ENCODE measurements around the gene GGCT.

GGCT gene

DNA sequence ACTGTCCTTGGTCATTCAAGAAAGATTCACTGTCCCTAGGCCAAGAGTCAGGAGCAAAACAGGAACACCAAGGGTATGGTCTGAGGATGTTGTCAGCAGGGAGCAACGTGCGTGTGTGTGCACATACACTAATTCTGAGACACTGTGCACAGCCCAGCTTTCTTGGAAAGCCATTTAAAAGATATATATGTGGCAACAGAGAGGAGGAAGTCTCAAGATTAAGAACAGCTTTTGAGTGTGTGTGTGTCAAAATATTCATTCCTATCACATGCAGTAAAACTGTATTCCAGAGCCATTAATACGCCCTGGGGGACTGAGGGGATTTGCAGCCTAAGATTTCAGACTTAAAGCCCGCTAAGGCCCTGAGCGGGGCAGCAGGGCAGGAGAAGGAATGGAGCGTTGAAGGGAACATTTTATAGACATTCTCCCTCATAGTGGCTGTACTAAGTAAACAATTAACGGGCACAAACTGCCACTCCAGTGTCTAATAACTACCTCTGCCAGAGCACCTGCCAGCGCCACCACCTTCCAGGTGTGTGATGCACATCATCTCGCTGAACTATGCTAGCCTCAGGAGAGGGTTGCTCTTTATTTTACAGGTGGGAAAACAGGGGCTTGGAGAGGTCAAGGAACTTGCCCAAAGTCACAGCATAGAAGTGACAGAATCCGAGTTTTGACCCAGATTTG lies 28.0 kb downstream of the GGCT start:
- peak; percentile 82 for DNase-seq

DNA sequence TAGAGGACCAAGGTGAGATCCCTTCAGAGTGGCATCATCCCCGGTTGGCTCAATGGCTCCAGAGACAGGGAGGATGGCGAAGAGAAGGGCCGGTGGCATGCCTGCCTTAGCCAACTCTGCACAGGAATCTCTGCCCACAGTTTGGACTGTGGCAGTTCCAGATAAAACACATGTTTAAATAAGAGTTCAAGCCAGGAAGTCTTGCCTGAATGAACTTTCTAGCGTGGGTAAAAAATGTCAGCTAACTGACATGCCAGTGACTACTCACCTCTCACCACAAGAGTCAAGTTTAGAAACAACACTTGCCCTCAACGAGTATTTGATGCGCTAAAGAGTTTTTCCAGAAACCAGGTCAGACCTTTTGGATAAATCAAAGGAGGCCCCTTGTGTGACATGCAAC lies 29.0 kb downstream of the GGCT start:
- DNase-seq: no peak

DNA sequence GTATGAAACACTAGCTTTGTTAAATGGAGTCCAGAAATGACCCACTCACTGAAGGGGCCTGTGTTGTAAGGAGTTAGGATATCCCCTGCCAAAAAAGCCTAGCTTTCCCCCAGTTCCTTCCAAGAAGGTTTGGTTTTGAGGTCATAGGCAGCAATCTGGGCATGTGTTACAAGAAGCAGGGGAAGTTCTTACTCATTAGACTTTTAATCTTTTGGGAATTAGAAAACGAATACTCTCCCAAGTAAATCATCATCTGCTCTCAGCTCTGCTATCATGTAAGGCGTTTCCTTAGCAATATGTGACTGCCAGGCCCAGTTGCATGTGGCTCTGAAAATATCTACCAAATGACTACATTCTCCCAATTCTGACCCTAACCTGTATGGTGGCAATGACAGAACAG lies 29.7 kb downstream of the GGCT start:
- no peak for DNase-seq

DNA sequence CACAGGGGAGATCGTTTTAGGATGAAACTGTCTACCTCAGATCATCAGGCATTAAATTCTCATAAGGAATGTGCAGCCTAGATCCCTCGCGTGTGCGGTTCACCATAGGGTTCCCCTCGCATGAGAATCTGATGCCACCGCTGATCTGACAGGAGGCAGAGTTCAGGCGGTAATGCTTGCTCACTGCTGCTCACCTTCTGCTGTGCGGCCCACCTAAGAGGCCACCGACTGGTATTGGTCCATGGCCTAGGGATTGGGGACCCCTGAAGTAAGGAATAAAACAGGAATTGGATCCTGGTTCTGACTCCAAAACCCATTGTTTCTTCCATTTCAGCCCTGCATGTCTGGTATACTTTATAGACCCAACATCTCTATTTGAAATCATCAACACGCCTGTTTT lies 30.1 kb downstream of the GGCT start:
- no peak for DNase-seq

DNA sequence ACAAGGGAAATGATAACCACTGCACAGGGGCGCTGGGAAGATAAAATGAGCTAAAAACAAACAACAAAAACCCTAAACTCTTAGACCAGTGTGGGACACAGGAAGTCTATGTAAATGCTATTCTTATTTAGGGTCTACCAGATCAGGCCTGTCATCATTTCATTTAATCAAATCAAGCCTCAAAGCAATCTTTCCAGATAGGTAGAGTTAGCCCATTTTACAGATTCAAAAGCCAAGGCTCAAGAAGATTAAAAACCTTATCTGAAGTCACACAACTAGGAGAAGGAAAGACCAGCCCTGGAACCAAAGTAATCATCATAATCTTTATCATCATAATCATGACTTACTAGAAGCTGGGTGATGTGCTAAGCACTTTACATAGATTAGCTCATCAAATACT lies 30.7 kb downstream of the GGCT start:
- no peak for DNase-seq

DNA sequence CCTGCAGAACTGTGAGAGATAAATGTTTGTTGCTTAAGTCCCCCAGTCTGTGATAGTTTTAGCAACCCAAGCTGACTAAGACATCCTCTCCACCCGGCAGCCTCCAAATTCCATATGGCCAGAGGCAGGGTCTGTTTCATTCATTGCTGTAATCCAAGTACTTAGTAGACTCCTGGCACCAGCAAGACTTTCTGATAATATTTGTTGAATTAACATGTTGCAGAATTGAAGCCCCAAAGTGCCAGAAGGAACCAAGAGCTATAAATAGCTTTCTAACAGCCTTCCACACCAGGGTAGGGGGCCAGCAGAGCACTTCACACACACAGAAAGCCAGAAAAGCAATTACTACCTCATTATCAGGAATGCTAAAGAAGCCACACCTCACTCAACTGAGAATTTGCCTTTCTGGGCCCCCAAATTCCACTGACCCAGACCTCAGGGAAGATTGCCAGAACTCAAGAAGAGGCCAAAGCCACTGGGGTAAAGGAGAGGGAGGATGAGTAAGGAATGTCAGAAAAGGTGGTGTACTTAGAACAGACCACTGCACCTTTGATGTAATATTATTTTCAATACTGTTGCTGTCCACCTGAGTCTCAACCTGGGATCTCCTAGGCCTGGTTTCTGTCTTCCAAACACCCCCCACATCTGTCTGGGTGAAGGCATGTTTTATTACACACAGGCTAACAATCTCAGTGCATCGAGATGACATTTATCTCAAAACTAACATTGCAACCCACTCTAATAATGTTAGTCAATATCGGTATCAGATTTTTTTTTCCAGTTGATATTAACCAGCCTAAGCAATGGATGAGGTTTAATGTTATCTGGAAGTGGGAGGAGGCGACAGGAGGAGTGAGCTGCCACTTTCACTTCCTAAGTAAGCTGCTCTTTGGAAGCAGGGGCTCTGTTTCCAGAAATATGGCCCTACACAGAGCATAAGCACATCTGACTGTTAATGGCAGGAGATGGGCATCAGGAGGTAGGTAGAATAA lies 31.5 kb downstream of the GGCT start:
- no peak for DNase-seq

DNA sequence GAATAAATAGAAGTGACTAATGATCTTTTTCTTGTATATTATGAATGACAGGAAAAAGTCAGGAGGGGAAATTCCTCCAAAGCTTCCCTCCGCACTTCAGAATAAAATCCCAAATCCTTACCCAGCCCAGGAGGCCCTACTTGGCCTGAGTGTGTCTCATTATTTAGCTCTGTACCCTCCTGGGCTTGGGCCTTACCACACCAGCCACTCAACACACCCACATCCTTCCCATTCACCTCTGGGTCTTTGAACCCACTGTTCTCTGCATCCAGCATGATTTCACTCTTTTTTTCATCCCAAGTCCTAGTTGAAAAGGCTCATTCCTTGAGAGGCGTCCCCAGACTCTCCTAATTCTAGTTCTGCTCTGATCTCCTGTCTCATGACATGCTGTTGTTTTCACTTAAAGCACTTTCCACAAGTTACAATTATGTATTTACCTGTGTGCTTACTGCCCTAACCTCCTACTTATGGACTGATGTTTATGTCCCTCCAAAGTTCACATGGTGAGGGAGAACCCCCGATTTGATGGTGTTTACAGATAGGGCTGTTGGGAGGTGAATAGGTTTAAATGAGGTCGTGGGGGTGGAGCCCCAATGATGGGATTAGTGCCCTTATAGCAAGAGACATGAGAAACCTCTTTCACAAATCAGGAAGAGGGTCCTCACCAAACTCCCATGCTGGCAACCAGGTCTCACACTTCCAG lies 32.4 kb downstream of the GGCT start:
- no peak for DNase-seq

DNA sequence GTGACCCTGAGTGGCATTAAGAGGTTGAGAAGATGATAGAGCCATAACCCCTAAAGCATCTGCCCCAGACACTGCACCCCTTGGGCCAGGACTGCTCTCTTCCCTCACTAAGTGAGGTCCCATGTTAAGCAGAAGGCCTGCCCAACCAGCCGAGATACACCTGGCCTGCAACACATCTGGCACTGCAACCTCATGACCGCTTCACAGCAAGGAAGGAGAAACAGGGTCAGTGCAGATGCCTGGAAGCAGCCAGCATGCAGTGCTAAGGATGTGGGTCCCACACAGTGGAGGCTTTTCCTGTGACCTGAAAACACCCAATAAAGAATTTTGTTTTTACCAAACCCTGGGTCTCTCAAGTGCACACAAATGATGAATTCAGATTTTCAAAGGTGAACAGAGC lies 33.4 kb downstream of the GGCT start:
- no peak for DNase-seq

DNA sequence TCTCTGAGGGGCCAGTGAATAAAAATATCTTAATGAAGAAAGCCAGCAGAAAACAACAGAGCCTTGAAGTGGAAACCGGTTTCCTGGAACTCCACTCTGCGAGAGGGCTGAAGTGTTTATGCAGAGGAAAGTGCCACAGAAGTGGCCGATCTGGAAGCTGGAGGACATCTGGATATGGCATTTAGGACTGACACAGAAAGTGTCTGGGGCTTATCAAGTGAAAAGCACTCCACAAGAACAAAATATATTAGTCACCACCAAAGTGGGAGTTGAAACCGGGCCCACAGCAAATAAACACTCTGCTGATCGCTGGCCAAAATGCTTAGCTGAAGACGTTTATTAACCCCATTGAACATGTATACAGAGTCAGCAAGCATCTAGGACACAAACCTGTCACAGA lies 33.9 kb downstream of the GGCT start:
- no peak for DNase-seq

DNA sequence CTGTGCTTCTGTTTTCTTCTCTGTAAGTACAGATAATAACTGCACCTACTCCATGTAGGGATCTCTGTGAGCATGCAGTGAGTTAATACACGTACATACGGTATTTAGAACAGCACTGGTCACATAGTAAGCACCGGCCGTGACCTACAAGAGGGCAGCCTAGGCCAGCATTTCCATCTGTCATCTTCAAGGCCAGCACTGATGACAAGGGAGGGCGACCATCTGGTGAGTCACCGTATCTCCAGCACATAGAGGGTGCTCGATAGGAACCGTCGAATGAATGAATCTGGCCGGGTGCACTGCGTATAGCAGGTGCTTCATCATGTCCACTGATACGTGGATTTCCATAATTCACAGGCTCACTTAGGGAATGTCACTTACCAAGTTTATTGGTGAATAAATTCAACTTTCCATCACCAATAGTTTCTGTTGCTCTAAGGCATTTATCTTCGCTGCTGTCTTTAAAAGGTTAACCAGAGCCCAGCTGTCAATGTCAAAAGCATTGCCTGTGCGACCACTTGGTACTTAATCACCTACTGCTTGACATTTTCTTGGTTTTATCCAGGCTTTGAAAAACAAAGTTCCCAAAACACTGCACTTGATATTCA lies 34.4 kb downstream of the GGCT start:
- no peak for DNase-seq

DNA sequence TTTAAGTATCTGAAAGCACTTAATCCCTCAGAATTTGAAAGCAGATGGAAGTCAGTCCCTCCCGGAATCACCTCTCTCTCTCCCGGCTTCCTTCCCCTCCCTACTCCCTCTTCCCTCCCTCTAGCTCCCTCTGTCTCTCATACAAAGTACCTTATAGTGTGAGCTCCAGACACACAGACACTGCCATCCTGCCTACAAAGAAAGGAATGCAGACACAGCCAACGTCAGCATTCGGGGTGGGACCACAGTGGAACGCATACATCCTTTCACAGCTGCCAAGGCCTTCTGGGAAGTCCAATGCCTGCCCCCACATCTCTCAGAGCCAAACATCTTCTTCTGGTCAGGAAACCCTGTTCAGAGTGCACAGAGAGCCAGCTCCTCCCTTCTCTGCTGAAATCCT lies 35.3 kb downstream of the GGCT start:
- DNase-seq: no peak

DNA sequence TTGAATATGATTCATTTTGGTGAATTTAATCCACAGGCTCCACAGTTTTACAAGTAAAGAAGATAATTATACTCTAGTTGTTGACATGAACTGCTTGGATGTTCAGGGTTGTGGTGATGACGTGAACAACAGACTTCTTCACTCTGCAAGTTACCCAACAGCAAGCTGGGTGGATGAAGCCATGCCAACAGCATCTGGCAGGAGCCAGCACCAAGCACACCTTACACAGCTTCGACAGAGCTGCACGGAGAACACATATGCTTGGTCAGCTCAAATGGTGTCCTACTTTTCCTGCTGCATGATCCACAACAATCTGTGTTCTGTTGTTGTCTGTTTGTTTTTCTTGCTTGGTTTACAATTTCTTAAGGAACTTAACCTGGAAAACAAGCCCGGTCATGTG lies 35.8 kb downstream of the GGCT start:
- no peak for DNase-seq

DNA sequence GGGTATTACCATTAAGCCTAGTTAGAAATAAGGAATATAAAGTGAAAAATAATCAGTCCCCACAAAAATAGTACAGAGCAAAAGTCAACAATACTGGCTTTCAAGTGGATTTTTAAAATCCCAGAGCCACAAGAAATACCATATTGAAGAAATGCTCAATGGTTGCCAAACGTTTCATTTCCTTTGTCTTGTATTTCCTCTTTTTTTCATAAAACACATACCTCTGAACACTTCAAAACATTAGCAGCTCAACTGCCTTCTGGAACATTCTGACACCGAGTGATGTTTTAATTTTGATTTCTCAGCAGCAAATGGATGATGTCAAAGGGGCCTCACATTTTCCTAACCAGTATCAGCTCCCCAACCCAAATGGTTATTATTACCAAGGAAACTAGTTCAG lies 36.6 kb downstream of the GGCT start:
- DNase-seq: peak; percentile 70

DNA sequence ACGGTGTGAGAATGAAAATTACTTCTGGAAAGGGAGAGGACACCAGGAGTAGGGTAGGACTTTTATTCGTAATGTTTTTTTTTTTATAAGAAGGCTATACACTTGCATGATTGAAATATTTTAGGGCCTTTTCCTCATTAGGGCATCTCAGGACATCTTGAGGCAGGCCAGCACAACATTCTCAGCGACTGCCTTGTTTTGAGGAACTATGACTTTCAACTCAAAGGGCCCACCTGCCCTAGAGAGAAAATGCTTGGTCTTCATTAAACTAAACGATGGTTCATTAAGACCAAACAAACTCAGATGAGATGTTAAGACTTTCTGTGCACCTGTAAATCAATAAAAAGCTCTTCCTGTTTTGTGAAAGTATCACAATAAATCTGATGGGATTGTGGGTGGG lies 37.4 kb downstream of the GGCT start:
- no peak for DNase-seq

DNA sequence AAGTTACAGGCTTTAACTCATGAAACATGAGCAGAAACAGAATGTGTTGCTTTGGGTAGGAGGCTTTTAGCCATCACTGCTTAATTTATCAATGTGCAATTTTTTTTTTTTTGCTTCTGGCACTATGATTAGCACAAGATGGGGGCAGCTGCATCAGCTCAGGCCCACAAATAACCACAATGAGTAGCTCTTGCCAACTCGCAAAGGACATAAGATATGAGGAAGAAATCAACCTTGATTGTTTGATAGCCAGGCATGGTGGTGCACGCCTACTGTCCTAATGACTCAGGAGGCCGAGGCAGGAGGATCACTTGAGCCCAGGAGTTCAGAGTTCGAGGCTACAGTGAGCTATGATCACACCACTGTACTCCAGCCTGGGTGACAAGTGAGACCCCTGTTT lies 38.4 kb downstream of the GGCT start:
- DNase-seq: no peak

DNA sequence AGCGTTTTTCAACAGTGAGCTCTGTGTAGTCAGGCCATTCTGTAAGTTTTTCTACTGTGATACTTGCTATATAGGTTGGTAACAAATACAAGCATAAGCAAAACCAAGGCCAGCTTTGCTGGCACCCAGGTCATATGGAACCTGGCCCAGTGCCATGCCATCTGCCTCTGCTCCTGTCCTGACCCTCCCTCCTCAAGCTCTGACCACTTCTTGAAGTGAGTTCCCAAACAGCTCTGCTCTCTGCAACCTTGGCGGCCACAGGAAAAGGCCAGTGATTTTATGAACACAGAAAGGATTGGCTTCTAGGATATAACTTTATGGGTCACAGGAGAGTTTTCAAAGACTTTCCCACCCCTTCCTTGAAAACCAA lies 38.8 kb downstream of the GGCT start:
- peak; percentile 45 for DNase-seq

DNA sequence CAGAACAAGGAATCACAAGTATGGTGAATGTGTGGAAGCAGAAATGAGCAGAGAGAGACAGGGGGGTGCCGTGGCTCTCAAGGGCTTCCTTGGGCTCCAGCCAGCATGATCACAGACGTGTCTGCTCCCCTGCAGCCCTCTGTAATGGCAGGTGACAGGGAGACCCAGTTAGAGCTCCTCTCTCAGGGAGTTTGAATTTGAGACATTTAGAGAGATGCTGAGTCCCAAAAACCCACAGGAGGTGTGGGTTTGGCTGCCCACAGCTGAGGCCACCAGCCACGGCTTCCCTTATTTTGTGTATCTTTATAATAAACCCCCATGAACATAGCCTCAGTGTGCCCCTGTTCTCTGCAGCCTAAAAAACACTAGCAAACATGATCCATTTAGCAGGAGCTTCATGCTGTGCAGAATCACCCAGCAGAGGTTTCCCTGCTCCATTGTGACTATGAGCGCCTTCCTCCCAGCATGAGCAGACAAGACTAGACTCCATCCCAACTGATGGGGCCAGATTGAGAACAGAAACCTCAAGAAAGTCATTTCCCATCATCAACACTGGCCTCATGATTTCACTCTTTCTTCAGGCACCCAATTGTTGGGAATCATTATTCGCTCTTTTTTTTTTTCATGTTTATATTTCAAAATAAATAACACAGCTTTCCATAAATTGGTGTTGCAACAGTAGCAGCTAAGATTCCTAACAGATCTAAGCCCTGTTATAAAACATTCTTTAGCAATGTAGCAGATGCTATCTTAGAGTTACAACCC lies 39.4 kb downstream of the GGCT start:
- no peak for DNase-seq

DNA sequence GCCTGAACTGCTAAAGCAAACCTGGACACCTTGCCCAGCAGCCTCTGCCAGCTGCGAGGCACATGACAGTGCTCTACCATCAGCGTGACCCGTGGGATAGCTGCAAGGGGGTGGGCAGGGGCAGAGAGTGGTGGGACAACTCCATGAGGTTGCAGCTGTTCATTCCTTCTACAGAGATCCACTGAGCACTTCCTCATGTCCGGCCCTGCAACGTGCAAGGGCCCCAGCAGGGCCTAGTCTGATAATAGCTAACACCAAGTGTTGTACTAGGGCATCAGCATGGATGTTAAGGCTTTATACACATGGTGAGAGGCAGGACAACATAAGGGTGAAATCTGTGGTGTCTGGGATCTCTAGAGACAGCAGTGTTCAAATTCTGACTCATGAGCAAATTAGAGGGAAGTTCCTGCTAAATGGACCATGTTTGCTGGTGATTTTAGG lies 40.4 kb downstream of the GGCT start:
- peak; percentile 14 for DNase-seq

DNA sequence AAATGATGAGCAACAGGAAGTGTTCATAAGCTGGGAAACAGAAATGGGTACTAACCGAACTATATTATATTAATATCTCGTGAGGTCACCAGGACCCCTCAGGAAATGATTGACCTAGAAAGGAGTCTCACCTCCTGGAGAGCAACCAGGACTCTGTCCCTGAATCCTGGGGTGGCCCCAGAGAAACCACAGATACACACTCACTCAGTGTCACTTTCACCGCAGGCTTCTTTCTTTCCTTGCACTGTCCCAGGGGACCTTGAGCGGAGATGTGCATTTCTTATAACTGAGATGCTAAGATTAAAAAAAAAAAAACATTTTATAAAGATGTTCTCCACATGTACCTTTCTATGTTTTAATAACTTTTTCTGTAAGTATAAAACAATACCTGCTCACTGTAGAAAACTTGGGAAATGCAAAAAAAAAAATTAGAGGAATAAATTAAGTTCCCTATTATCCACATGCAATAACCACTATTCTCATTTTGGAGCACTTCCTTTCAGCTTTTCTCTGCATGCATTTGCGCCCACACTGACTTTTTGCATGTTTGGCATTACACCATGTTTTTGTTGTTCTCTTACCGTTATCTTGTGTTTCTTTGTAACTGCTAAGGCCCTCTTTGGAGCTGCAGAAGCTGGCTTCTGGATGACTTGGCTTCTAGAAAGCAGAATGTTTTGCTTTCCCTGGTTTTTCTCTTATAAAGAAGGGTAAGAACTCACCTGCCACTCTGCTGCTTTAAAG lies 41.1 kb downstream of the GGCT start:
- DNase-seq: no peak

DNA sequence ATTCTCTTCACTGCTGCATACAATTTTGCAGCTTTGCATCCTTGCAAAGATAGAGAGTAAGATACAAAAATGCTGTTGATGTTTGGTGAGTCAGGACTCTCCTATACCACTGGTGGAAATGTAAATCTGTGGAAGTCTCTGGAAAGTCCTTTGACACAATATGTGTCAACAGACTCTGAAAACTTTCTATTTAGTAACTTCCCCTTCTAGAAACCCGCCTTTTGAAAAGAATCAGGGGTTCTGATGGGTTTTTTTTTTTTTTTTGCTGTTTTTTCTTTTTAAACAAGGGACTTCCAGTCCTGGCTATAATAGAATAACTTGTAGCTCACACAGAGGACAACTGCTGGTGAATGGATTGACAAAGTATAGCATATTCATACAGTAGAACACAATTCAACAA lies 42.5 kb downstream of the GGCT start:
- DNase-seq: no peak

DNA sequence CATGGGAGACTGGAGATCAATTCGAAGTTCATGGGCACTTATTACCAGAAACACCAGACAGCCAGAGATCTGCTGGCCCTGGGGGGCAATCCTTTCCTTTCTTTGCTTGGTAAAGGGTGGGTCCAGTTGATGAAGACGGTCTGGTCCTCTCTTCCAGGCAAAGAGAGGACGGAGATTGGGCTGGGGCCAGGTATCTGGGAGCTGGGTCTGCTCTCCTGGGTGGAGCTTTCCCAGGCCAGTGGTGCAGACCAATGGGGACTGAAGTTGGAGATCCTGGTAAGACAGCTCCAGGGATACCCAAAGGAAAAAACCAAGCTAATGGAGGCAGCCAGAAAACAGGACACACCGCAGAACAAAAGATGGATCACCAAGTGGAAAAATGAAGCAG lies 44.4 kb downstream of the GGCT start:
- DNase-seq: no peak
